AG08395 (cell line): ENCODE results near the gene ZNF761.
"Not testable (repeated sequence)": the region's sequence is repeated elsewhere in the genome, so short reads cannot be mapped to it uniquely, and the experiment has no call there.

ENCODE experiments used
- DNase-seq: peaks from one replicate; pipeline ENCODE4 v3.0.0; 2012; ENCODE audit warnings: mixed read lengths, low spot score

The ZNF761 gene

DNA sequence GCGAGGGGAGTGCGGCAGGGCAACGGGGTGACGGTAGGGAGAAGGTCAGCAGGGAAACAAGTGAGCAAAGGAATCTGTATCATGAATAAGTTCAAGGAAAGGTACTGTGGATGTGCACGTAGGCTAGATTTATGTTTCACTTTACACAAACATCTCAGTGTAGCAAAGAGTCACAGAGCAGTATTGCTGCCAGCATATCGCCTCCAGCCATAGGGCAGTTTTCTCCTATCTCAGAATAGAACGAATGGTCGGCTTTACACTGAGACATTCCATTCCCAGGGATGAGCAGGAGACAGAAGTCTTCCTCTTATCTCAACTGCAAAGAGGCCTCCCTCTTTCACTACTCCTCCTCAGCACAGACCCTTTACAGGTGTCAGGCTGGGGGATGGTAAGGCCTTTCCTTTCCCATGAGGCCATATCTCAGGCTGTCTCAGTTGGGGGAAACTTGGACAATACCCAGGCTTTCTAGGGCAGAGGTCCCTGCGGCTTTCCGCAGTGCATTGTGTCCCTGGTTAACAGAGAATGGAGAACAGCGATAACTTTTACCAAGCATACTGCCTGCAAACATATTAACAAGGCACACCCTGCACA, 28.4 kb downstream of the ZNF761 start:
- not testable (repeated sequence) for DNase-seq

DNA sequence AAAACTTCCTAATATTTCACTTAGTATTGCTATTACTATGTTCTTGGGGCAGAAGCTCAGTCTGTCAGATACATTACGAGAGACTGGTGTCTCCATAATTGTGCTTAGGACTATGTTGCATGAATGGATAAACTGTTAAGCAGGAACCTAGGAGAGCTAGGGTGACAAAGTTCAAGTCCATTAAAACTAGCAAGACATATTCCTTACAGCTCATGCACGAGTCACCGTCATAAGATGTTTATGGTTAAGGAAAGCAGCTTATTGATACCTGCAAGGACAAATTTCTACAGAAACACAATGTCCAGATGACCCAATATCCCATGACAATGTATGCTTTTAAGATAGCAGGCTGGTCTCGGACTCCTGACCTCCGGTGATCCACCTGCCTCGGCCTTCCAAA, 30.1 kb downstream of the ZNF761 start:
- no peak for DNase-seq

DNA sequence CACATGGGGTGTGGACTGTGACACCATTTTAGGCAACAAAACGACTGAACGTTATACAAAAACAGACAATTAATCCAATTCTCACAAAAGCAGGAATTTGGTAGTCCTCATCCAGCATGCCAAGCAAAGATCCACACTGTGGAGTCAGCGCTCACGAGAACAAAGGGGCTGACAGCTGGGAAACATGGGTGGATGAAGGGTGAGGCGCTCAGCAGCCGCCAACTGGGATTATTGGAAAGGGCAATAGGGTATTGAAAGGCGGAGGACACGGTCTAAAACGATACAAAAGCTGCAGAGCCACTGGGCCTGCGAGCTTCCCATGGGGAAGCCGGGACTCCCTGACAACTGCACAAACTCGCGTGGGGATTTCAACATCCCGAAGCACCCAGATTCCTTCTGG, 31.1 kb downstream of the ZNF761 start:
- no peak for DNase-seq

DNA sequence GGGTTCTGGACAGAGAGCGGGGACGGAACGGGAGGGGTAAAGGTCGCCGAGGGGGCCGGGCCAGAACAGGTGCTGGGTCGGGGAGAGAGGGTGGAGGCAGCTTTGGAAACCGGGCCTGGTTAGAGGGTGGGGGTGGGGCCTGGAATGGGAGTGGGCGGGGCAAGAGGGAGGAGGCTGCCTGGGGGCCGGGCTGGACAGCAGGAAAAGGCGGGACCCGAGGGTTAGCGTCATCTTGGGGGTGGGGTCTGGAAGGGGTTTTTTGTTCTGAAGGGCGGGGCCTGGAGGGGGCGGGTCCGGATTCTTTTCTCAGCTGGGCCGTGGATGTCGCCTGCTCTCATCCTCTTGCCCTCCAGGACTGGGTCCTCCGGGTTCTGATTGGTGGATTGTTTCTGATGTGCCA, 31.5 kb downstream of the ZNF761 start:
- DNase-seq = peak; percentile 6

DNA sequence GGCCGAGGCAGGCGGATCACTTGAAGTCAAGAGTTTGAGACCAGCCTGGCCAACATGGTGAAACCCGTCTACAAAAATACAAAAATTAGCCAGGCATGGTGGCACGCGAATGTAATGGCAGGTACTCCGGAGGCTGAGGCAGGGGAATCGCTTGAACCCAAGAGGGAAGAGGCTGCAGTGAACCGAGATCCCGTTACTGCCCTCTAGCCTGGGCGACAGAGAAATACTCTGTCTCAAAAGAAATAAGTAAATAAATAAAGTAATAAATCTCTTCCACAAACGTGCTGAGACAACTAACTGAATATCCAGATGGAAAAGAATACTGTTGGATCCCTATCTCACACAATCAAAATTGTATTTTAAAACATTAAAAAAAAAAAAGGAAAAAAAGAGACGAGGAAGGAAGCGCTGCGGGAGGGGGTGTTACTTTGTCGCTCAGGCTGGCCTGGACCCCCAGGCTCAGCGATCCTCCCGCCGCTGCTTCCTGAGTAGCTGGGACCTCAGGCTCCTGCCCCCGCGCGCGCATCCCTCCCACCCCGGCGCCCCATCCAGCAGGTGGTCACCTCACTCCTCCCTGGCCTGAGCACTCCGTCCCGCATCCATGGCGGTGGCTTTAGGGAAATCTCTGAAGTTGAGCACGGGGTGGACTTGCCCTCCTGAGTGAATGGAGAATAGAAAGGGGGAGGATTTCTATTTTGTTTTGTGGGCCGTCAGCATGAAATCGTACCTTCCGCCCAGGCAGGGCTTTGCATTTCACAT, 35.1 kb downstream of the ZNF761 start:
- peak; percentile 6 for DNase-seq

DNA sequence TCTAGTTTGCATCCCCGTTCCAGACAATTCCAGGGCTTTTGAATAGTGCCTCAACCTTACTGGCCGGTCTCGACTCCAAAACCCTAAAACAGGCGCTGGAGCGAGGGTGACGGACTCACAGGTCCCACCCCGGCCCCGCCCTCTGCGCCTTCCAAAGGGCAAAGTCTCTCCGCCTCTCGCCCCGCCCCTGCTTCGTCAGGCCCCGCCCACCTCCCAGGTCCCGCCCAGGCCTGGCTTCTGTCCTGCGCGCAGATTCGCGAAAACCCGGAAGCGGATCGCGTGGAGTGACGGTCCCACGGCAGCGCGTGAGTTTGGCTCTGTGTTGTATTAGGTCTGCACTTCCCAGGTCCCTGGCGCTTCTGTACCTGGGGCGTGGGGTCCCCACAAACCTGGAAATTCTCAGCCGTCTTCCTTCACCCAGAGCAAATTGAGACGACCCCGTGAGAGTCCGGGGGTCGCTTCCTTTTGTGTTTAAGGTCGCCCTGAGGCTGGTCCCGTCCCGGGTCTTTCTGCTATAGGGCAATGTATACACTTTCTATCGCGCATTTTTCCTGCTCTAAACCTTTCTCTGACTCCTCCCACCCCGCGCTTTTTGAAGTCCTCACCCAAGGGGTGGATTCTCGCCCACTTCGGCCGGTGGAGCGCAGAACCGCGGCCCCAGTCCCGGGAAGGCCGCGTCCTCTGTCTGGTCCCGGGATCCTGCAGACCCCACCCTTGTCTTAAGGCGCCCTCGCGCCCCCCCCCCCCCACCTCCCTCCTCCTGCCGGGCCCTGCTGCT, 35.9 kb downstream of the ZNF761 start, which contains the start of gene ZNF813:
Gene ZNF813 (plus strand): TSS at position 249 of the 778 bp plus-strand sequence. CDS start 16,090 bp downstream, outside the sequence.
- peak; percentile 94 for DNase-seq

DNA sequence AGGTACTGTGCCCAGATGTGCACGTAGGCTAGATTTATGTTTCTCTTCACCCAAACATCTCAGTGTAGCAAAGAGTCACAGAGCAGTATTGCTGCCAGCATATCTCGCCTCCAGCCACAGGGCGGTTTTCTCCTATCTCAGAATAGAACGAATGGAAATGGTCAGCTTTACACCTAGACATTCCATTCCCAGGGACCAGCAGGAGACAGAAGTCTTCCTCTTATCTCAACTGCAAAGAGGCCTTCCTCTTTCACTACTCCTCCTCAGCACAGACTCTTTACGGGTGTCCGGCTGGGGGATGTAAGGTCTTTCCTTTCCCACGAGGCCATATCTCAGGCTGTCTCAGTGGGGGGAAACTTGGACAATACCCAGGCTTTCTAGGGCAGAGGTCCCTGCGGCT, 36.8 kb downstream of the ZNF761 start:
- DNase-seq = not testable (repeated sequence)

DNA sequence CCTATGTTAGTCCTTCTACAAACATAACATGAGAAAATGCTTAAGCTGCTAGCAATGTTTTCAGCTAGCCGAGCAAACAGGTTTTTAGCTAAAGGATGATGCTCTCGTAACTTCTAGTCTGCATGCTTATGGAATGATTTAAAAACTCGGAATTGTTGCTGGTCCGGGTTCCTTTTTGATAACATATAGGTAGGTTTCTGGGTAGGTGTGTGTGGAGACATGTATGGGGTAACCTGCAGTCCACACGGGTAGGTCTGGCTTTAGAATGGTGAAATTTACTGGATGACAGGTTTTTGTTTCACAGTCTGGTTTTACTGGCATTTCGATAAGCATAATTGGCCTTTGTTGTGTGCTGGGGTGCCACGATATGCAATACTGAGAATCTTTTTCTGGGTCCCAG, 40.1 kb downstream of the ZNF761 start:
- DNase-seq = no peak

DNA sequence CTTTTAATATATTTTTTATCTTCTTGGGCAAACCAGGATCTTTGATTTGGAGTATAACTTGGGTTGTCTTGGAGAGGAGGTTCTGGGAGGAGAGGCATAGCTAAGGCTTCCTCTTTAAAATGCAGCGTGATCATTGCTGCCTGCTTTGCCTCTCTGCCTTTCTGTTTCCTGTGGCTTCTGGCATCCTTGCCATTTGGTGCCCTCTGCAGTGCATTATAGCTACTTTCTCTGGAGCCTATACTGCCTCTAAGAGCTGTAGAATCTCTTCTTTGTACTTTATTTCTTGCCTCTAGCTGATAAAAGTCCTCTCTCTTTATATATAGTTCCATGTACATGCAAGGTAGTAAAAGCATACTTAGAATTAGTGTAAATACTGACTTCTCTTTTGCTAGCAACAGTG, 43.0 kb downstream of the ZNF761 start:
- DNase-seq = not testable (repeated sequence)

DNA sequence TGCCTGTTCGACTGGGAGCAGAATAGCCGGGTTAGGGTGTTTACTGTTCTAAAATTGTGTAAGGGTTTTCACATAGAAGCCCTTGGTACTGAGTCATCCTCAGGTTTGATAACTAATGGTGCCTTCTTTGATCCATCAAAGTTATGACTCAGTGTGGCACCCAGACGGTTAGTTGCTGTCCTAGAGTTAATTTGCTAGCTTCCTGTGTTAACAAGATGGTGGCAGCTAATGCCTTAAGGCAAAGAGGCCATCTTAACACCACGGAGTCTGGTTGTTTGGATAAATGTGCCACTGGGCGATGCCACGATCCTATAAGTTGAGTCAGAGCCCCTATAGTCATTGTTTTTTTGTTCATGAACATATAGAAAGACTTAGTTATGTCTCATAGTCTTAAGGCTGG, 43.7 kb downstream of the ZNF761 start:
- DNase-seq = not testable (repeated sequence)

DNA sequence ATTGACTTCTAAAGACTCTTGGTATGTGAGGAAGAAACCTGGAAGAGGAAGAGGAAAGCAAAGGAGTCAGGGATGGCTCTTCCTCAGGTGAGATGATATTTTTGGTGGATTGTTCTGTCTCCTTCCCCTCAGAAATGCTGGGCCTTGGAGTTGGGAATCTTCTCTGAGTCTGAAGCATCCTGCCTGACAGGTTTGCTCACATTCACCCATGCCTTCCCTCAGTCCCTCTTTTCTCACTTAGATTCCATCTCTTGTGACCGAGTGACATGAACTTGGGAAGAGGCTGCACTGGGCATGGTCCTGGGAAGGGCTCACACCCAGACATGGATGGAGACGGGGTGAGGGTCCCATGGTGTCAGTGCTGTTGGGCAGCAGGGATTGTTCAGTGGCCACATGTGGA, 52.0 kb downstream of the ZNF761 start:
- DNase-seq = not testable (repeated sequence)

DNA sequence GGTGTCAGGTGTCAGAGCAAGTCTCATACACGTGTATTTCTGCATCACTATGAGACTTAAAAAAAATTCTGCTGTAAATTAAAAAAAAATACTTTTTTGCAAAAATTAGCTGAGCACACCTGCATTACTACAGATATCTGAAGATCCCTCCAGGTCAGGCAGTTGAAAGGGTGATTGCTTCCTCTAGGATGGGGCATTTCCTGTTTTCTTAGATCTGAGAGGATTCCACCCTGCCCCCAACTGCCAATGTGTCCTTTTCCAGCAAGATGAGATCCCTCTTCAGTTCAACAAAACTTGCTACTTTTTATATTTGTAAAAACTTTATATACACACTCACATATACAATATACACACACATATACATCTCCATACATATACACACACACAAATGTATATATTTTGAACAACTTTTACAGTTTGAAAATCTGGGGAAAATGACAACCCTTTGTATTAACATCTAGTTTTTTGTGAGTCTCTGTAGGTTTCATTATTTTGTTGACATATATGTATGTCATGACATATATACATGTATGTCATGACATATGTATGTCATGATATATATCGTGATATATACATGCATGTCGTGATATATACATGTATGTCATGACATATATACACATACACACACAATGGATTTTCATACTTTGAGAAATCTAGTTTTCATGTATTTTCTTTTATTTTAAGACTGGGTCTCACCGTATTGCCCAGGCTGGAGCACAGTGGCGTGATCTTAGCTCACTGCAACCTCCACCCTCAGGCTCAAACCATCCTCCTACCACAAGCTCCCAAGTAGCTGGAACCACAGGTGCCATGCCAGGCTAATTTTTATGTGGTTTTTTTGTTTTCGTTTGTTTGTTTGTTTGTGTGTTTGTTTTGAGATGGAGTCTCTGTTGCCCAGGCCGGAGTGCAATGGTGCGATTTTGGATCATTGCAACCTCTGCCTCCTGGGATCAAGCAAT, 53.5 kb downstream of the ZNF761 start:
- DNase-seq = no peak

DNA sequence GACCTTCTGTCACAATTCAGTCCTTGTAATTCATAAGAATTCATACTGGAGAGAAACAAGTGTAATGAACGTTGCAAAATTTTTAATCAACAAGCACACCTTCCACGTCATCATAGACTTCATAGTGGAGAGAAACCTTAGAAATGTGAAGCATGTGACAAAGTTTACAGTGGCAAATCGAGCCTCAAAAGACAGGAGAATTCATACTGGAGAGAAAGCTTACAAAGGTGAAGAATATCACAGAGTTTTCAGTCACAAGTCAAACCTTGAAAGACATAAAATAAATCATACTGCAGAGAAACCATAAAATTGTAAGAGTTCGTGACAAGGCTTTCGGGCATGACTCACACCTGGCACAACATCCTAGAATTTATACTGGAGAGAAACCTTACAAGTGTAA, 60.4 kb downstream of the ZNF761 start:
- DNase-seq = no peak

DNA sequence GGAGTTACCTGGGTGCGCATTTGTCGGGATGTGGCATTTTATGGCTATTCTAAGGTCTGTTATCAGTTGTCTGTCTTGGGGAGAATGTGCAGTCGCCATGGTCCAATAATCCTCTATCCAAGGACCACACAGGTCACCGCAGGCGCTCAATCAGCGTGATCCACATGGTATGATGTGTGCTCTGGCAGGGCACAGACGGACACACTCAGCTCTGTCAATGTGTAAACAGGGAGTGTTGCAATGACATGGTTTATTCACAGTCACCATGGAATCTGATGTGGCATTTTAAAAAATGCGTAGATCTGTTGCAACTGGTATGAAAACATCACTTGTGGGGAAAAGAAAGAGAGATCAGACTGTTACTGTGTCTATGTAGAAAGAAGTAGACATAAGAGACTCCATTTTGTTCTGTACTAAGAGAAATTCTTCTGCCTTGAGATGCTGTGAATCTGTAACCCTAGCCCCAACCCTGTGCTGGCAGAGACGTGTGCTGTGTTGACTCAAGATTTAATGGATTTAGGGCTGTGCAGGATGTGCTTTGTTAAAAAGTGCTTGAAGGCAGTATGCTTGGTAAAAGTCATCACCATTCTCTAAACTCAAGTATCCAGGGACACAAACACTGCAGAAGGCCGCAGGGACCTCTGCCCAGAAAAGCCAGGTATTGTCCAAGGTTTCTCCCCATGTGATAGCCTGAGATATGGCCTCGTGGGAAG, 65.7 kb downstream of the ZNF761 start:
- DNase-seq = not testable (repeated sequence)

DNA sequence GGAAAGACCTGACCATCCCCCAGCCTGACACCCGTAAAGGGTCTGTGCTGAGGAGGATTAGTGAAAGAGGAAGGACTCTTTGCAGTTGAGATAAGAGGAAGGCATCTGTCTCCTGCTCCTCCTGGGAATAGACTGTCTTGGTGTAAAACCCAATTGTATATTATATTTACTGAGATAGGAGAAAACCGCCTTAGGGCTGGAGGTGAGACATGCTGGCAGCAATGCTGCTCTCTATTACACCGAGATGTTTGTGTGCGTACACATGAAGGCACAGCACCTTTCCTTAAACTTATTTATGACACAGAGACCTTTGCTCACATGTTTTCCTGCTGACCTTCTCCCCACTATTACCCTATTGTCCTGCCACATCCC, 66.2 kb downstream of the ZNF761 start:
- DNase-seq = not testable (repeated sequence)

DNA sequence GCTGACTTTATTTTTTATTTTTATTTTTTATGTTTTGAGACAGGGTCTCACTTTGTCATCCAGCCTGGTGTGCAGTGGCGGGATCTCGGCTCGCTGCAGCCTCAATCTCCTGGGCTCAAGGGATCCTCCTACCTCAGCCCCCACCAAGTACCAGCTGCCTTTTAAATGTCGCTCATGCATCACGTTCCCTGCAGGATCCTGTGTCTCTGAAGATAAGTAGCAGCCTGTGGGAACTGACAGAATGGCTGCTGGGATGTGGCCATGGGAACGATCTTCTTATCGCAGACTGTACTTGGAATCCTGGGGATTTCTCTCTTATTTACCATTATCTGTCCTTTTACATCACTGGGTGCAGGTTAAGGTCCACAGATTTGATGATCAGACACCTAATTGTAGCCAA, 71.4 kb downstream of the ZNF761 start:
- not testable (repeated sequence) for DNase-seq

DNA sequence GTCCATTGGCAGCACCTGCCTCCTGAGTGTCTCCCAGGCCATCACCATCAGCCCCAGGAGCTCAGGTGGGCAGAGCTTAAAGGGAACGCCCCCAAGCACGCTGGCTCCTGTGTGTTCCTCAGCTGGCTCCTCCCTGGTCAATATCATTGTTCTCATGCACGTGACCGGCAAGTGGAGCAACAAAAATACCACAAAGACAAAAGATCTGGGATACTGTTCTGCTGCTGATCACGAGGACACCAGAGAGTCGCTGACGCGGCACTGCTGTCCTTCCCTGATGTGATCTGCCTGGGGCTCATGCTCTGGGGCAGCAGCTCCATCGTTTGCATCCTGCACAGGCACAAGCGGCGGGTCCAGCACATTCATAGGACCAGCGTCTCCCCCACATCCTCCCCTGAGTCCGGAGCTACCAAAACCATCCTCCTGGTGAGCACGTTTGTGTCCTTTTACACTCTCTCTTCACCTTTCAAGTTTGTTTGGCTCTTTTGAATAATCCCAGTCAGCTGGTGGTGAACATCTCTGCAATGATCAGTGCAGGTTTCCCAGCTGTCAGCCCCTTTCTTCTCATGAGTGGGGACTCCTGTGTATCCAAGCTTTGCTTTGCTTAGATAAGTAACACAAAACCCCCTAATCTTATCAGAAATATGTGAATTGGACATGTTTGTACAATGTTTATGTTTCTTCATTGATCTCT, 72.0 kb downstream of the ZNF761 start:
- not testable (repeated sequence) for DNase-seq

DNA sequence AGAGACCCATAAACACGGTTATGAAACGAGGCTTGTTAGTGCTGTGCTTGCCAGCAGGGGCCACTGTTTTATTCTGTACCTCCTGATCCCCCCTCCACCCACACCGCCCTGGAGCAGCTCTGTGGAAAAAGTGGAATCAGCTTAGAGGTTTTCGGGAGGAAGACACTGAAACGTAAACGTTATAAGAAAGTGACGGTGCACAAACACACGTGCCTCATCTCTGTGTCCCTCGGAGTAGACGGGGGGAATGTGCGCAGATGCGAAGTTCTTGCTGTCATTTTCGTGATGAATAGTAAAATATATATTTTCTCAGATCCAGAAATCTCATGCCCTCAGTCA, 72.5 kb downstream of the ZNF761 start:
- DNase-seq = not testable (repeated sequence)

DNA sequence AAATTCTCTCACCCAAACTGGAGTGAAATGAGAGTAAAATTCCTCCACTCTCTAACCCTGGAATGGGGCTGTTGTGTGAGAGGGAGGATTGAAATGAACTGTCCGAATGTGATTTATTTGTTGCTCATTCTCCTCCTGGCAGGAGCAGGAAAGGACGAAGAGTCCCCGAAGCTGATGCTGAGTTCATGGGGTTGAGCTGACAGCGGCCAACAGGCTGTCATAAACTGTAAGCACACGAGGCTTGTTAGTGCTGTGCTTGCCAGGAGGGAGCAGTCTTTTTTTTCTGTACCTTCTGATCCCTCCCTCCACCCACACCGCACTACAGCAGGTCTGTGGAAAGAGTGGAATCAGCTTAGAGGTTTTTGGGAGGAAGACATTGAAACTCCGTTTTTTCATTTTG, 73.1 kb downstream of the ZNF761 start:
- no peak for DNase-seq

DNA sequence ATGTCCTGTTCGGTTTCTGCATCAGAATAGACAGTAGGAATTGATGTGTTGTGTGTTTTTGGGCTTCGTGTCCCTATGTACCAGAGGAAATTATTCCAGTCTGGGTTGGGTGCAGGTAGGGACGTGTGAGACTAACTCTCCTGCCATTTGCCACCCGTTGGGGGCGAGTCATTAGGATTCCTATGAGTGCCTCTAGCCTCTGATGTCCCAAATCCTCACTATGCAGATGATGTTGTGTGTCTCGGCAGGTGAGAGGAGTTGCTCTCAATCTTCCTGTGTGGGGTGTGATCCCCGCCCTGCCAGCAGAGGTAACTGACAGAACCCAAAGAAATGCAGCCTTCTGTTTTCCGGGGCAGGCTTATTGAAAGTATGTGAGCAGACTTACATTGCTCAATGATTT, 74.9 kb downstream of the ZNF761 start:
- DNase-seq = no peak
